Stimulated activated CD4-positive, alpha-beta T cell treated with anti-CD3 and anti-CD28 coated beads, Interleukin-15, amount 100 ng/mL, for 1 hour (primary cell): ENCODE measurements around the gene GRAMD2A.

ENCODE experiments used
- DNase-seq, 2 donors: peaks; one replicate each; pipeline ENCODE4 v3.0.0-alpha.2; 2020; ENCODE audit warnings: low read depth in 1 of 2, low spot score in 1 of 2

GRAMD2A gene

GRCh38 chr15:72168808-72169190, 28.8 kb downstream of the GRAMD2A start:
- no peak for DNase-seq

- no peak for DNase-seq
Observed at GRCh38 chr15:72168131-72168807, 29.3 kb downstream of the GRAMD2A start.

- no peak for DNase-seq
Observed at GRCh38 chr15:72167445-72167844, 30.1 kb downstream of the GRAMD2A start.

GRCh38 chr15:72166716-72167417, 30.7 kb downstream of the GRAMD2A start:
- no peak for DNase-seq

- no peak for DNase-seq
Observed at GRCh38 chr15:72163719-72164118, 33.9 kb downstream of the GRAMD2A start.

GRCh38 chr15:72162569-72162968, 35.0 kb downstream of the GRAMD2A start:
- no peak for DNase-seq

- no peak for DNase-seq
Observed at GRCh38 chr15:72161361-72162132, 36.0 kb downstream of the GRAMD2A start.

GRCh38 chr15:72160696-72161245, 36.8 kb downstream of the GRAMD2A start:
- no peak for DNase-seq

- DNase-seq = no peak
Observed at GRCh38 chr15:72156928-72157327, 40.7 kb downstream of the GRAMD2A start.

- DNase-seq = peak; percentile 56 to 74
Observed at GRCh38 chr15:72155635-72156616, 41.7 kb downstream of the GRAMD2A start.

- DNase-seq = no peak
Observed at GRCh38 chr15:72155003-72155621, 42.5 kb downstream of the GRAMD2A start.

GRCh38 chr15:72154316-72154715, 43.3 kb downstream of the GRAMD2A start:
- DNase-seq = no peak

GRCh38 chr15:72153269-72154000, 44.2 kb downstream of the GRAMD2A start:
- DNase-seq = no peak

- no peak for DNase-seq
Observed at GRCh38 chr15:72147418-72147817, 50.2 kb downstream of the GRAMD2A start.

- no peak for DNase-seq
Observed at GRCh38 chr15:72146934-72147333, 50.7 kb downstream of the GRAMD2A start.

- no peak for DNase-seq
Observed at GRCh38 chr15:72146221-72146620, 51.4 kb downstream of the GRAMD2A start.

GRCh38 chr15:72141171-72142084, 56.2 kb downstream of the GRAMD2A start:
- no peak for DNase-seq

- no peak for DNase-seq
Observed at GRCh38 chr15:72140088-72140487, 57.5 kb downstream of the GRAMD2A start.
